Common myeloid progenitor, CD34-positive (primary cell): ENCODE data around the gene ARRDC2.

Experiments used
- CTCF ChIA-PET: fragments of 350-600 bp; sonication (Branson Sonifier 250); formaldehyde crosslinking; loops from one replicate; lab custom pipeline; 2021; ENCODE audit warnings: antibody characterized with exemption; lab: Charles Lee
- POLR2A ChIA-PET: fragments of 350-600 bp; sonication (Branson Sonifier 250); formaldehyde crosslinking; loops from one replicate; lab custom pipeline; 2021; ENCODE audit warnings: antibody characterized with exemption; lab: Charles Lee
- DNase-seq, 3 donors: peaks; one replicate each; pipeline versions ENCODE4 v3.0.0 to v3.0.0-alpha.2; 2013
- H3K27ac ChIP-seq, 2 experiments: 1 replicate in 1 of 2; 2 replicates in 1 of 2; pipeline ENCODE4 v1.7.0; 2013; ENCODE audit warnings: inconsistent platforms in 2 of 2, low read length in 2 of 2, mild to moderate bottlenecking in 2 of 2, low read depth in 1 of 2, moderate library complexity in 1 of 2; ENCODE audit not compliant: severe bottlenecking in 2 of 2, insufficient read depth in 1 of 2, poor library complexity in 1 of 2
- H3K27me3 ChIP-seq, 5 experiments: replicated peaks in 2 of 5; 1 replicate in 3 of 5; 2 replicates in 2 of 5; pipeline versions ENCODE4 v1.6.1 to v1.7.0; 2013; ENCODE audit warnings: low read length in 4 of 5, mild to moderate bottlenecking in 2 of 5, moderate library complexity in 2 of 5, inconsistent platforms in 1 of 5; ENCODE audit not compliant: insufficient read depth in 5 of 5, control insufficient read depth in 4 of 5
- H3K36me3 ChIP-seq, 4 experiments: 1 replicate in 2 of 4; 2 replicates in 2 of 4; pipeline versions ENCODE4 v1.6.1 to v1.7.0; 2013; ENCODE audit warnings: low read length in 3 of 4, control low read depth in 1 of 4, mild to moderate bottlenecking in 1 of 4; ENCODE audit not compliant: control insufficient read depth in 4 of 4, insufficient read depth in 4 of 4
- H3K4me1 ChIP-seq, 4 experiments: 1 replicate in 3 of 4; 2 replicates in 1 of 4; pipeline versions ENCODE4 v1.6.1 to v1.7.1; 2013; ENCODE audit warnings: low read length in 3 of 4, mild to moderate bottlenecking in 3 of 4, control low read depth in 1 of 4, inconsistent platforms in 1 of 4, moderate library complexity in 1 of 4; ENCODE audit not compliant: control insufficient read depth in 4 of 4, insufficient read depth in 4 of 4; ENCODE audit errors: control extremely low read depth in 1 of 4
- H3K4me3 ChIP-seq, 7 experiments: 1 replicate in 4 of 7; 2 replicates in 3 of 7; pipeline versions ENCODE4 v1.5.1 to v1.7.0; 2013; ENCODE audit warnings: mild to moderate bottlenecking in 7 of 7, low read length in 6 of 7, moderate library complexity in 6 of 7, inconsistent platforms in 2 of 7, low read depth in 2 of 7, control low read depth in 1 of 7; ENCODE audit not compliant: insufficient read depth in 4 of 7, control insufficient read depth in 1 of 7; ENCODE audit errors: extremely low read depth in 1 of 7
- H3K9me3 ChIP-seq, 5 experiments: 1 replicate in 4 of 5; 2 replicates in 1 of 5; pipeline versions ENCODE4 v1.6.1 to v1.7.1; 2013; ENCODE audit warnings: low read length in 4 of 5, mild to moderate bottlenecking in 2 of 5, inconsistent platforms in 1 of 5, low read depth in 1 of 5, moderate library complexity in 1 of 5; ENCODE audit not compliant: control insufficient read depth in 4 of 5, insufficient read depth in 2 of 5; ENCODE audit errors: control extremely low read depth in 1 of 5
- WGBS: methylation state at CpG from one replicate; pipeline ENCODE4 v1.1.5; 2013; ENCODE audit not compliant: insufficient coverage; 5-methylcytosine and 5-hydroxymethylcytosine counted together

The ARRDC2 gene

GRCh38 chr19:18043676-18044075 is 35.7 kb downstream of the ARRDC2 start:
- Histone ChIP-seq H3K4me3 (no peak overlapping the region), H3K27ac (no peak overlapping the region), H3K9me3 (peaks cover 0 to 2% (median 0%) of the 10 kb centered on the region in 5 experiments), H3K36me3 (no peaks in the 10 kb centered on the region), H3K27me3 (no peaks in the 10 kb centered on the region), H3K4me1 (peaks cover 0 to 29% (median 20%) of the 10 kb centered on the region in 4 experiments)
- POLR2A ChIA-PET, result interaction anchor here (1.9 kb wide), 1 partner anchor 20 kb away, joined by 10 read pairs; no protein-coding TSS in a partner anchor
- no peak for DNase-seq
- CTCF ChIA-PET, result interaction anchor here (1.2 to 3.6 kb wide), 4 partner anchors 9 to 26 kb away, joined by 3 to 19 read pairs (median 5); no protein-coding TSS in a partner anchor
- 93% methylated on average over 3 of the region's 3 CpGs for WGBS

- Histone ChIP-seq H3K4me1 (peaks cover 0 to 40% (median 19%) of the 10 kb centered on the region in 4 experiments), H3K36me3 (no peaks in the 10 kb centered on the region), H3K9me3 (peaks cover 0 to 2% (median 0%) of the 10 kb centered on the region in 5 experiments), H3K27ac (peak overlapping the region in 1 of 2 experiments; percentile 27), H3K27me3 (no peaks in the 10 kb centered on the region), H3K4me3 (peak overlapping the region in 6 of 7 experiments; percentile 15 to 71 (median 59))
- POLR2A ChIA-PET, result interaction anchor here (1.2 to 2.2 kb wide), 6 partner anchors 10 to 44 kb away, joined by 3 to 10 read pairs (median 6); partner anchors contain the start of gene ARRDC2
- peak; percentile 80 to 96 (median 95) for DNase-seq
- CTCF ChIA-PET, result interaction anchor here (0.7 to 3.6 kb wide), 12 partner anchors 10 to 196 kb away, joined by 3 to 19 read pairs (median 4); partner anchors contain the start of gene ARRDC2
- WGBS, result 10% methylated on average over 6 of the region's 12 CpGs
These were observed 36.9 kb downstream of the ARRDC2 start for GRCh38 chr19:18044825-18045304.

GRCh38 chr19:18045307-18046050 is 37.5 kb downstream of the ARRDC2 start:
- 88% methylated on average over 4 of the region's 7 CpGs for WGBS
- peaks cover 0 to 2% (median 0%) of the 10 kb centered on the region in 5 experiments for H3K9me3 ChIP-seq
- H3K36me3 ChIP-seq, result no peaks in the 10 kb centered on the region
- H3K4me3 ChIP-seq, result peak overlapping the region in 5 of 7 experiments; percentile 42 to 71 (median 60)
- POLR2A ChIA-PET, result interaction anchor here (1.2 to 2.2 kb wide), 6 partner anchors 11 to 45 kb away, joined by 3 to 10 read pairs (median 6); partner anchors contain the start of gene ARRDC2
- H3K27me3 ChIP-seq, result no peaks in the 10 kb centered on the region
- peaks cover 0 to 40% (median 19%) of the 10 kb centered on the region in 4 experiments for H3K4me1 ChIP-seq
- H3K27ac ChIP-seq, result peak overlapping the region in 1 of 2 experiments; percentile 27
- DNase-seq, result no peak
- CTCF ChIA-PET, result interaction anchor here (0.8 to 3.6 kb wide), 9 partner anchors 11 to 43 kb away, joined by 3 to 19 read pairs (median 5); partner anchors contain the start of gene ARRDC2

- Histone ChIP-seq H3K4me3 (no peak overlapping the region), H3K9me3 (no peaks in the 10 kb centered on the region), H3K27me3 (no peaks in the 10 kb centered on the region), H3K4me1 (peaks cover 0 to 42% (median 21%) of the 10 kb centered on the region in 4 experiments), H3K36me3 (no peaks in the 10 kb centered on the region), H3K27ac (no peak overlapping the region)
- CTCF ChIA-PET, result interaction anchor here (1.4 to 2.3 kb wide), 4 partner anchors 16 to 43 kb away, joined by 3 to 11 read pairs (median 6); partner anchors contain the start of gene ARRDC2
- POLR2A ChIA-PET, result interaction anchor here (0.6 to 2.2 kb wide), 2 partner anchors 12 to 45 kb away, joined by 5 to 9 read pairs; no protein-coding TSS in a partner anchor
- DNase-seq, result peak in 1 of 3 donors; percentile 24
- 89% methylated on average over 12 of the region's 14 CpGs for WGBS
These were observed 38.2 kb downstream of the ARRDC2 start for GRCh38 chr19:18046059-18046718.

- POLR2A ChIA-PET, result interaction anchor here (0.9 kb wide), 1 partner anchor 26 kb away, joined by 3 read pairs; no protein-coding TSS in a partner anchor
- 91% methylated on average over 2 of the region's 10 CpGs for WGBS
These were observed 41.4 kb downstream of the ARRDC2 start for GRCh38 chr19:18049385-18049784.

GRCh38 chr19:18051887-18052286 is 43.9 kb downstream of the ARRDC2 start:
- POLR2A ChIA-PET, result interaction anchor here (0.7 kb wide), 1 partner anchor 35 kb away, joined by 6 read pairs; no protein-coding TSS in a partner anchor
- Histone ChIP-seq H3K27me3 (no peaks in the 10 kb centered on the region), H3K9me3 (no peaks in the 10 kb centered on the region), H3K27ac (no peak overlapping the region), H3K4me1 (peaks cover 0 to 23% (median 9%) of the 10 kb centered on the region in 4 experiments), H3K36me3 (no peaks in the 10 kb centered on the region), H3K4me3 (no peak overlapping the region)
- 56% methylated on average over 21 of the region's 31 CpGs for WGBS
- no peak for DNase-seq
- CTCF ChIA-PET, result interaction anchor here (1.2 kb wide), 1 partner anchor 44 kb away, joined by 4 read pairs; the partner anchor contains the start of gene ARRDC2

More at GRCh38 chr19:18049385-18049784, 41.4 kb downstream of the ARRDC2 start:
- H3K27ac ChIP-seq, result no peak overlapping the region
- H3K27me3 ChIP-seq, result no peaks in the 10 kb centered on the region
- CTCF ChIA-PET, result interaction anchor here (1.3 kb wide), 2 partner anchors 8 to 10 kb away, joined by 3 to 4 read pairs; no protein-coding TSS in a partner anchor
- no peaks in the 10 kb centered on the region for H3K9me3 ChIP-seq
- no peak overlapping the region for H3K4me3 ChIP-seq
- H3K36me3 ChIP-seq, result no peaks in the 10 kb centered on the region
- H3K4me1 ChIP-seq, result peaks cover 0 to 39% (median 22%) of the 10 kb centered on the region in 4 experiments
- DNase-seq, result peak in 1 of 3 donors; percentile 25
